GM21526 (cell line): Measurements from ENCODE around the gene EHMT2.

Experiments used
- ATAC-seq: cut with Tn5 transposase; IDR thresholded peaks from one replicate; pipeline ENCODE4 v1.9.1; 2021; ENCODE audit warnings: moderate library complexity; ENCODE audit not compliant: unreplicated experiment, low FRiP score

Gene EHMT2

GRCh38 chr6:31892821-31893220 is 4.7 kb downstream of the EHMT2 start:
- no peak for ATAC-seq

GRCh38 chr6:31889331-31889972 is 8.0 kb downstream of the EHMT2 start:
- ATAC-seq = no peak

- ATAC-seq = no peak
Observed at GRCh38 chr6:31888276-31889258, 8.9 kb downstream of the EHMT2 start.

GRCh38 chr6:31887173-31888007 is 10.1 kb downstream of the EHMT2 start:
- ATAC-seq = no peak

GRCh38 chr6:31886541-31886991 is 10.9 kb downstream of the EHMT2 start:
- ATAC-seq = no peak

- ATAC-seq = no peak
Observed at GRCh38 chr6:31884528-31885035, 12.9 kb downstream of the EHMT2 start.

GRCh38 chr6:31883676-31884075 is 13.8 kb downstream of the EHMT2 start:
- ATAC-seq = no peak

GRCh38 chr6:31882344-31882743 is 15.2 kb downstream of the EHMT2 start:
- no peak for ATAC-seq

- no peak for ATAC-seq
Observed at GRCh38 chr6:31881136-31881859, 16.2 kb downstream of the EHMT2 start.

GRCh38 chr6:31880616-31881015 is 16.9 kb downstream of the EHMT2 start:
- no peak for ATAC-seq

GRCh38 chr6:31879901-31880300 is 17.6 kb downstream of the EHMT2 start:
- no peak for ATAC-seq

- ATAC-seq = no peak
Observed at GRCh38 chr6:31879143-31879542, 18.4 kb downstream of the EHMT2 start.

- no peak for ATAC-seq
Observed at GRCh38 chr6:31878726-31879125, 18.8 kb downstream of the EHMT2 start, which contains the start of gene SLC44A4. TSS of gene SLC44A4 (minus strand) at chr6:31878997. CDS start at chr6:31878980, 17 bp downstream.

GRCh38 chr6:31878222-31878621 is 19.3 kb downstream of the EHMT2 start:
- ATAC-seq = no peak

GRCh38 chr6:31877651-31878161 is 19.8 kb downstream of the EHMT2 start:
- ATAC-seq = no peak

GRCh38 chr6:31877125-31877650 is 20.3 kb downstream of the EHMT2 start:
- ATAC-seq = no peak

GRCh38 chr6:31876357-31876756 is 21.1 kb downstream of the EHMT2 start:
- ATAC-seq = no peak

- no peak for ATAC-seq
Observed at GRCh38 chr6:31875877-31876276, 21.6 kb downstream of the EHMT2 start.

- no peak for ATAC-seq
Observed at GRCh38 chr6:31874836-31875572, 22.5 kb downstream of the EHMT2 start.
